IPS-15b (cell line): Measurements from ENCODE around the gene AQP5.

Source experiments
- H3K27me3 ChIP-seq: one replicate; pipeline ENCODE4 v1.6.1; 2013; ENCODE audit warnings: low read length; ENCODE audit not compliant: control insufficient read depth, insufficient read depth
- H3K36me3 ChIP-seq: one replicate; pipeline ENCODE4 v1.6.1; 2013; ENCODE audit warnings: low read length; ENCODE audit not compliant: control insufficient read depth, insufficient read depth
- H3K4me1 ChIP-seq: one replicate; pipeline ENCODE4 v1.6.1; 2013; ENCODE audit warnings: mild to moderate bottlenecking, low read length; ENCODE audit not compliant: control insufficient read depth, insufficient read depth
- H3K4me3 ChIP-seq: one replicate; pipeline ENCODE4 v1.5.1; 2013; ENCODE audit warnings: low read depth, low read length
- H3K9ac ChIP-seq: one replicate; pipeline ENCODE4 v1.6.1; 2013; ENCODE audit warnings: low read depth, mild to moderate bottlenecking, low read length
- H3K9me3 ChIP-seq: one replicate; pipeline ENCODE4 v1.6.1; 2013; ENCODE audit warnings: mild to moderate bottlenecking, low read length; ENCODE audit not compliant: control insufficient read depth, insufficient read depth

Gene AQP5

GRCh38 chr12:49964849-49965624 lies 3.4 kb downstream of the AQP5 start:
- peaks cover 52% of the 10 kb centered on the region for H3K27me3 ChIP-seq
- H3K4me1 ChIP-seq: peaks cover 6% of the 10 kb centered on the region
- H3K9me3 ChIP-seq: no peaks in the 10 kb centered on the region
- no peak overlapping the region for H3K9ac ChIP-seq
- H3K4me3 ChIP-seq: no peak overlapping the region
- no peaks in the 10 kb centered on the region for H3K36me3 ChIP-seq

GRCh38 chr12:49965836-49966235 lies 4.2 kb downstream of the AQP5 start:
- Histone ChIP-seq H3K4me3 (no peak overlapping the region), H3K9ac (no peak overlapping the region), H3K9me3 (no peaks in the 10 kb centered on the region), H3K36me3 (no peaks in the 10 kb centered on the region), H3K4me1 (peaks cover 3% of the 10 kb centered on the region), H3K27me3 (peaks cover 45% of the 10 kb centered on the region)

- Histone ChIP-seq H3K4me1 (peaks cover 3% of the 10 kb centered on the region), H3K9me3 (no peaks in the 10 kb centered on the region), H3K9ac (no peak overlapping the region), H3K4me3 (no peak overlapping the region), H3K36me3 (no peaks in the 10 kb centered on the region), H3K27me3 (peaks cover 46% of the 10 kb centered on the region)
These were observed 4.9 kb downstream of the AQP5 start for GRCh38 chr12:49966511-49967041.

DNA sequence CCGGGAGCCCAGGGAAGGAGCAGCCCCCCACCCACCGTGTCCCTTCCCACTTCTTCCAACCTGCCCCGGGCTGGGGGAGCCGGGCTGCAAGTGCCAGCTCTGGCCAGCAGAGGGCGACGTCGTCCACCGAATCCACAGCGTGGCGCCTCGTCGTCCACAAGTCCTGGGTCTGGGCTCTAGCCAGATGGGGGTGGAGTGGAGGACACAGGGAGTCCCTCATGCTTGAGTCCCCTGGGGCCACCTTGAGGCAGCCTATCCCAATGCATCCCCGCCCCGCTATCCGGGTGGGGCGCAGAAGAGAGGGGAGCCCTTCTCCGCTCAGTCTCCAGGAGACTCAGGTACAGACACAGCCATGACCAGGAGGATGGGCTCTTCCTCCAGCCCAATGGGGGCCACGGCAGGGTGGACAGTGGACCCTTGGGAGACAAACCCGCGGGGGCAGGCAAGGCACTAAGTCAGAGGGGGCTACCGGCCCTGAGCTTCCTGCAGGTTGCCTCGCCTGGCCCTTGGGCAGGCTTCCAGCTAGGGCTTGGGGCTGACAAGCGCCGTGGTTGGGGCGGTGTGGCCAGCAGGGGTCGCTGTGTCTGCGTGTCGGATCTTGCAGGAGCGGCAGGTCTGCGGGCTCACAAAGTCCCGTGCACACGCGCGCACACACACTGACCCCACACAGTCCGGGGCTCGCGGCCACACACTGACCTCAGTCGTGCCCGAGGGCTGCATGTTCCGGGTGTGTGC lies 5.5 kb downstream of the AQP5 start:
- peak overlapping the region; percentile 67 for H3K4me3 ChIP-seq
- H3K36me3 ChIP-seq: no peaks in the 10 kb centered on the region
- H3K4me1 ChIP-seq: peaks cover 3% of the 10 kb centered on the region

GRCh38 chr12:49967777-49968250 lies 6.1 kb downstream of the AQP5 start:
- Histone ChIP-seq H3K4me1 (peaks cover 3% of the 10 kb centered on the region), H3K9me3 (no peaks in the 10 kb centered on the region), H3K36me3 (no peaks in the 10 kb centered on the region), H3K4me3 (peak overlapping the region; percentile 67), H3K9ac (peak overlapping the region; percentile 32), H3K27me3 (peaks cover 46% of the 10 kb centered on the region)

More for the DNA sequence above, 5.5 kb downstream of the AQP5 start:
- Histone ChIP-seq H3K27me3 (peaks cover 46% of the 10 kb centered on the region), H3K9ac (peak overlapping the region; percentile 32), H3K9me3 (no peaks in the 10 kb centered on the region)

GRCh38 chr12:49968471-49968870 lies 6.8 kb downstream of the AQP5 start:
- H3K4me1 ChIP-seq: peaks cover 3% of the 10 kb centered on the region

GRCh38 chr12:49969027-49969426 lies 7.4 kb downstream of the AQP5 start:
- H3K9ac ChIP-seq: no peak overlapping the region
- H3K4me1 ChIP-seq: peaks cover 3% of the 10 kb centered on the region
- peaks cover 38% of the 10 kb centered on the region for H3K27me3 ChIP-seq
- H3K4me3 ChIP-seq: no peak overlapping the region
- H3K9me3 ChIP-seq: no peaks in the 10 kb centered on the region
- H3K36me3 ChIP-seq: no peaks in the 10 kb centered on the region

More at GRCh38 chr12:49968471-49968870, 6.8 kb downstream of the AQP5 start:
- Histone ChIP-seq H3K9ac (no peak overlapping the region), H3K27me3 (peaks cover 43% of the 10 kb centered on the region), H3K4me3 (no peak overlapping the region), H3K36me3 (no peaks in the 10 kb centered on the region), H3K9me3 (no peaks in the 10 kb centered on the region)

DNA sequence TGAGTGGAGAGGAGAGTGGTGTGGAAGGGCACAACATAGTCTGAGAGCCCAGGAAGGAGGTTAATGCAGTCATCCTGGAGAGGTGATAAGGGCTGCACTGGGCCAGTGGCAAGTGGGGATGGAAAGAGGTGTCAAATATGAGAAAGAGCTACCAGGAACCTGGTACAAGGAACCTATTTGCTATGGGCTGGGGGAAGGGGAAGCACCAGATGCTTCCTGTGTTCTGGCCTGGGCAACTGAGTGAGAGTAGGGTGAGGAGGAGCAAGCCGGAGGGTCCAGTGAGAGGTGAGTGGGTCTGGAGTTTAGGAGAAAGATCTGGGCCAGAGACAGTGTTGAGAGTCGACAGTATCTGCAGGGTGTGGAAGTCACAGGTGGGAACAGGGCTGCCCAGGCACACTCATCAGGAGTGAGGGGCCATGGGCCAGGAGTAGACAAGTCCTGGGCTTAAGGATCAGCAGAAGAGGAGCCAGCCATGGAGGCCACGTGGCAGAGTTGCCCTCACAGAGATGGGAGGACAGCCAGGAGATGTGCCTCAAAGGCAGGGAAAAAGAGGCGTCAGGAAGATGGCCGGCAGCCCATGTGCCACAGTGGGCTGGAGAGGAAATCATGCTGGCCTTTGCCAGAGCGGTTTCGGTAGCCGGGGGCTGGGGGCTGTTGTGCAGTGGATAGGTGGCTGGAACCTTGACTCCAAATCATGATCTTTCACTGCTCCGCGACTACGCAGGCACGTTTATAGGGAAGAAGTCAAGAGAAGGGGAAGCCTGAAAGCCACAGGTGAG lies 8.2 kb downstream of the AQP5 start:
- H3K4me1 ChIP-seq: peaks cover 3% of the 10 kb centered on the region
- no peaks in the 10 kb centered on the region for H3K9me3 ChIP-seq
- peaks cover 33% of the 10 kb centered on the region for H3K27me3 ChIP-seq

DNA sequence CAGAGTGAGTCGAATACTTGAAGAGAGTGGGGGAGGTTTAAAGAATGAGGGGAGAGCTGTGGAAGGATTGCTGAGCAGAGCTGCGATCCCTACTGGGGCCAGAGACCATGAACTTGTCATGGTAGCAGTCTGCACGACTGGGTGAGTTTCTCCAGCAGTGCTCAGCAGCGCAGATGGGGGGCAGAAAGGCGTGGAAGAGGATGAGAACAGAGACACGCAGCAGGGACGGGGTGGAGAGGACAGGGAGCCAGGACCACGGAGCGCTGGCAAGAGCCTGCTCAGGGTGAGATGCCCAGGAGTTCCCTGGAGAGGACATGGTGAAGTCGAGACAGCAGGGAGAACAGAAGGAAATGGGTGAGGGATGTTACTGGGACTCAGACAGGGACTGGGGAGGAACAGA lies 9.0 kb downstream of the AQP5 start:
- no peak overlapping the region for H3K9ac ChIP-seq
- no peaks in the 10 kb centered on the region for H3K9me3 ChIP-seq
- peaks cover 3% of the 10 kb centered on the region for H3K4me1 ChIP-seq
- no peaks in the 10 kb centered on the region for H3K36me3 ChIP-seq
- peaks cover 32% of the 10 kb centered on the region for H3K27me3 ChIP-seq
- no peak overlapping the region for H3K4me3 ChIP-seq

More for the DNA sequence above, 8.2 kb downstream of the AQP5 start:
- H3K36me3 ChIP-seq: no peaks in the 10 kb centered on the region
- no peak overlapping the region for H3K9ac ChIP-seq
- no peak overlapping the region for H3K4me3 ChIP-seq

GRCh38 chr12:49971141-49971540 lies 9.5 kb downstream of the AQP5 start:
- Histone ChIP-seq H3K9ac (no peak overlapping the region), H3K4me3 (no peak overlapping the region), H3K4me1 (peaks cover 3% of the 10 kb centered on the region), H3K27me3 (peaks cover 30% of the 10 kb centered on the region), H3K36me3 (no peaks in the 10 kb centered on the region), H3K9me3 (no peaks in the 10 kb centered on the region)

DNA sequence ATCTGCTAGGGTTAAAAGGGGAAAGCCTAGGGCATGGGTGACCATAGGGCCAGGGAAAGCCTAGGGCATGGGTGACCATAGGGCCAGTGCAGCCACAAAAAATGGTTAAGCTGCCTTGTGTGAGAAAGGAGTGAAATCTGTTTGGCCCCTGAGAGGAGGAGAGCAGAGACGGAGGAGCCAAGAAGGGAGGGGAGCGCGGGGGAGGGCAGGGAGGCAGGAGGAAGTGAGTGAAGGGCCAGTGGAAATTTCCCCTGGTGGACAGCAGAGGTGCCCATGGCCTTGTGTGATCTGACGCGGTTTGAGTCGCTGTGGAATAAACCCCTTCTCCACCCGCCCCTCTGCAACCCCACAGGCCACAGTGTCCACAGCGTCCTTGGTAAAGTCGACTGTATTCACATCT lies 10.5 kb downstream of the AQP5 start:
- Histone ChIP-seq H3K4me1 (peaks cover 3% of the 10 kb centered on the region), H3K9me3 (no peaks in the 10 kb centered on the region), H3K27me3 (peaks cover 25% of the 10 kb centered on the region), H3K4me3 (no peak overlapping the region), H3K9ac (no peak overlapping the region), H3K36me3 (no peaks in the 10 kb centered on the region)
